B cell (primary cell): ENCODE results near the gene SPPL3. TPM values are rescaled to one million over a fixed set of nuclear protein-coding genes. Genes with fewer than 3 reads are reported as not detected.

Experiments used
- ATAC-seq: fragments of 200-7000 bp; cut with Tn5 transposase; one replicate; pipeline ENCODE4 v1.10.0; 2021; ENCODE audit warnings: low read depth, mild to moderate bottlenecking, moderate number of reproducible peaks, moderate library complexity
- CTCF ChIA-PET: fragments of 350-600 bp; sonication (Branson Sonifier 250); formaldehyde crosslinking; loops from one replicate; lab custom pipeline; 2021; ENCODE audit warnings: antibody characterized with exemption, inconsistent platforms; lab: Charles Lee
- POLR2A ChIA-PET: fragments of 350-600 bp; sonication (Branson Sonifier 250); formaldehyde crosslinking; loops from one replicate; lab custom pipeline; 2021; ENCODE audit warnings: antibody characterized with exemption; lab: Charles Lee
- DNase-seq: peaks from one replicate; pipeline ENCODE4 v3.0.0; 2013
- H2AFZ ChIP-seq: 2 replicates; pipeline ENCODE4 v1.6.1; 2012; ENCODE audit warnings: mild to moderate bottlenecking, low read depth, low read length; ENCODE audit not compliant: insufficient read depth, poor library complexity, severe bottlenecking
- H3K27ac ChIP-seq, 2 donors: 1 replicate in 1 of 2; 2 replicates in 1 of 2; pipeline ENCODE4 v1.5.1; 2012 to 2013; ENCODE audit warnings: low read length in 2 of 2, mild to moderate bottlenecking in 2 of 2, moderate library complexity in 1 of 2
- H3K27me3 ChIP-seq, 4 experiments: fragments of 200-600 bp in 1 of 4; sonication (generic) in 1 of 4; replicated peaks in 1 of 4; 1 replicate in 2 of 4; 2 replicates in 2 of 4; pipeline versions ENCODE4 v1.6.1 to v1.7.0; 2013 to 2016; ENCODE audit warnings: low read length in 3 of 4, mild to moderate bottlenecking in 2 of 4, mixed read lengths in 1 of 4, moderate library complexity in 1 of 4; ENCODE audit not compliant: insufficient read depth in 4 of 4, control insufficient read depth in 3 of 4; ENCODE audit errors: control extremely low read depth in 1 of 4
- H3K36me3 ChIP-seq, 2 experiments: replicated peaks in 1 of 2; 1 replicate in 1 of 2; 2 replicates in 1 of 2; pipeline versions ENCODE4 v1.6.1 to v1.7.1; 2013; ENCODE audit warnings: low read length in 1 of 2; ENCODE audit not compliant: insufficient read depth in 2 of 2, control insufficient read depth in 1 of 2; ENCODE audit errors: control extremely low read depth in 1 of 2, extremely low read depth in 1 of 2
- H3K4me1 ChIP-seq, 2 donors: fragments of 200-600 bp in 1 of 2; sonication (generic) in 1 of 2; 1 replicate in 1 of 2; 2 replicates in 1 of 2; pipeline versions ENCODE4 v1.5.1 to v1.6.1; 2013 to 2017; ENCODE audit warnings: low read length in 2 of 2; ENCODE audit not compliant: control insufficient read depth in 2 of 2, insufficient read depth in 2 of 2
- H3K4me2 ChIP-seq: replicated peaks from 2 replicates; pipeline ENCODE3; 2012; ENCODE audit warnings: mild to moderate bottlenecking, low read depth, low read length; ENCODE audit not compliant: poor library complexity, severe bottlenecking
- H3K4me3 ChIP-seq, 5 experiments: fragments of 200-600 bp in 1 of 5; sonication (generic) in 1 of 5; 1 replicate in 3 of 5; 2 replicates in 2 of 5; pipeline versions ENCODE4 v1.5.1 to v1.7.0; 2011 to 2016; ENCODE audit warnings: low read length in 4 of 5, mild to moderate bottlenecking in 4 of 5, low read depth in 2 of 5, control low read depth in 1 of 5, moderate library complexity in 1 of 5; ENCODE audit not compliant: insufficient read depth in 1 of 5; ENCODE audit errors: control extremely low read depth in 1 of 5, extremely low read depth in 1 of 5
- H3K79me2 ChIP-seq: fragments of 200-600 bp; sonication (generic); one replicate; pipeline ENCODE4 v1.6.0; 2016; ENCODE audit warnings: low read length; ENCODE audit not compliant: control insufficient read depth, insufficient read depth
- H3K9ac ChIP-seq: fragments of 200-600 bp; sonication (generic); 2 replicates; pipeline ENCODE4 v1.6.1; 2017; ENCODE audit warnings: mild to moderate bottlenecking, low read length, moderate library complexity
- H3K9me3 ChIP-seq, 3 donors: one replicate each; pipeline versions ENCODE4 v1.6.1 to v1.7.1; 2013; ENCODE audit warnings: low read length in 2 of 3; ENCODE audit not compliant: control insufficient read depth in 2 of 3, insufficient read depth in 1 of 3; ENCODE audit errors: control extremely low read depth in 1 of 3
- H4K20me1 ChIP-seq: 2 replicates; pipeline ENCODE4 v1.6.0; 2012; ENCODE audit warnings: mild to moderate bottlenecking, low read length; ENCODE audit not compliant: insufficient read depth, control insufficient read depth, poor library complexity, severe bottlenecking
- H3K27ac Mint-ChIP-seq: one replicate; pipeline ENCODE4 v1.8.0; 2021; ENCODE audit warnings: mixed read lengths
- H3K27me3 Mint-ChIP-seq: one replicate; pipeline ENCODE4 v1.8.0; 2021; ENCODE audit warnings: mixed read lengths
- H3K4me1 Mint-ChIP-seq: one replicate; pipeline ENCODE4 v1.8.0; 2021; ENCODE audit warnings: mixed read lengths
- H3K4me3 Mint-ChIP-seq: one replicate; pipeline ENCODE4 v1.8.0; 2021; ENCODE audit warnings: mixed read lengths
- H3K9me3 Mint-ChIP-seq: one replicate; pipeline ENCODE4 v1.8.0; 2022; ENCODE audit warnings: mixed read lengths; ENCODE audit not compliant: insufficient read depth
- EZH2 ChIP-seq: IDR thresholded peaks from 2 replicates; pipeline ENCODE4 v1.6.1; 2012; ENCODE audit warnings: borderline replicate concordance, low read depth, mild to moderate bottlenecking, moderate library complexity, low read length; ENCODE audit not compliant: insufficient read depth, poor library complexity, severe bottlenecking
- WGBS: methylation state at CpG from one replicate; pipeline ENCODE4 v1.1.5; 2013; ENCODE audit warnings: missing lambda C conversion rate; ENCODE audit not compliant: insufficient coverage; 5-methylcytosine and 5-hydroxymethylcytosine counted together
- intact Hi-C: fragments of 100-400 bp; cut with micrococcal nuclease; formaldehyde crosslinking; loops from one replicate; pipeline ENCODE4 v1.10.0; 2022
- polyA plus RNA-seq: library from polyadenylated mRNA; depleted of rRNA; stranded (reverse); fragments of >200 nt; gene quantifications from 2 replicates; pipeline ENCODE4 v1.2.3, GENCODE V29; 2012
- total RNA-seq, 2 donors: library from RNA; stranded (reverse); fragments of 120-200 nt in 1 of 2; gene quantifications; 1 replicate in 1 of 2; 2 replicates in 1 of 2; pipeline versions ENCODE4 v1.2.3 to v1.2.4, GENCODE V29; 2013 to 2022
- TF ChIP-seq, protein P1 (sequence below): fragments of 200-600 bp; IDR thresholded peaks from one replicate; pipeline ENCODE4 v1.8.0; 2022; ENCODE audit warnings: antibody characterized with exemption, mild to moderate bottlenecking

The SPPL3 gene
- total and polyA plus RNA-seq, 2 donors (not counting 1 experiment from before 2014, with no cell fraction given), result 12.3 to 43.6 TPM

DNA sequence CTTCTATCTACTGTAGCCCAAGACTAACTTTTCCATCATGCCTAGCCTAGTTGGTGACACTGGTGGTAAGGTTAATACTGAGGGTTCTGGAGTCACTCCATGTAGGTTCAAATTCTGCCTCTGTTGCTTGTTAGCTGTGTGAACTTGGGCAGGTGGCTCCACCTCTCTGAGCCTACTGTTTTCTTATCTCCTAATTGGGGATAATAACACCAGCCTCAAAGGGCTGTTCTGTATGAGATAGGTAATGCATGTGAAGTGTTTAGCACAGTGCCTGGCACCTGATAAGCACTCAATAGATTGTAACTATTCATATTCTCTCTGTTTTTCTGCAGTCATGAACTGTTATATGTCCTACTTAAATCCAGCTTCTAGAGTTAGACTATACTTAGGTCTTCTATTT lies 17.5 kb upstream of the SPPL3 start:
- H3K4me1 ChIP-seq, result no peaks in the 10 kb centered on the region
- ChIA-PET CTCF (no interaction called here), POLR2A (no interaction called here)
- no peaks in the 10 kb centered on the region for H4K20me1 ChIP-seq
- Mint-ChIP-seq H3K27me3 (no peaks in the 10 kb centered on the region), H3K27ac (no peak overlapping the region), H3K4me1 (no peaks in the 10 kb centered on the region), H3K9me3 (peaks cover 4% of the 10 kb centered on the region), H3K4me3 (no peak overlapping the region)
- H2AFZ ChIP-seq, result no peak overlapping the region
- H3K9me3 ChIP-seq, result peaks cover 3 to 24% (median 10%) of the 10 kb centered on the region in 3 donors
- intact Hi-C loops, result no loop called here
- H3K27me3 ChIP-seq, result no peaks in the 10 kb centered on the region
- H3K27ac ChIP-seq, result no peak overlapping the region
- ATAC-seq (no peak), DNase-seq (no peak)
- H3K36me3 ChIP-seq, result no peaks in the 10 kb centered on the region
- no peaks in the 10 kb centered on the region for H3K79me2 ChIP-seq
- no peak overlapping the region for H3K4me2 ChIP-seq
- H3K9ac ChIP-seq, result no peak overlapping the region
- TF ChIP-seq, protein P1, sequence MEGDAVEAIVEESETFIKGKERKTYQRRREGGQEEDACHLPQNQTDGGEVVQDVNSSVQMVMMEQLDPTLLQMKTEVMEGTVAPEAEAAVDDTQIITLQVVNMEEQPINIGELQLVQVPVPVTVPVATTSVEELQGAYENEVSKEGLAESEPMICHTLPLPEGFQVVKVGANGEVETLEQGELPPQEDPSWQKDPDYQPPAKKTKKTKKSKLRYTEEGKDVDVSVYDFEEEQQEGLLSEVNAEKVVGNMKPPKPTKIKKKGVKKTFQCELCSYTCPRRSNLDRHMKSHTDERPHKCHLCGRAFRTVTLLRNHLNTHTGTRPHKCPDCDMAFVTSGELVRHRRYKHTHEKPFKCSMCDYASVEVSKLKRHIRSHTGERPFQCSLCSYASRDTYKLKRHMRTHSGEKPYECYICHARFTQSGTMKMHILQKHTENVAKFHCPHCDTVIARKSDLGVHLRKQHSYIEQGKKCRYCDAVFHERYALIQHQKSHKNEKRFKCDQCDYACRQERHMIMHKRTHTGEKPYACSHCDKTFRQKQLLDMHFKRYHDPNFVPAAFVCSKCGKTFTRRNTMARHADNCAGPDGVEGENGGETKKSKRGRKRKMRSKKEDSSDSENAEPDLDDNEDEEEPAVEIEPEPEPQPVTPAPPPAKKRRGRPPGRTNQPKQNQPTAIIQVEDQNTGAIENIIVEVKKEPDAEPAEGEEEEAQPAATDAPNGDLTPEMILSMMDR, result no peak
- no peak for TF ChIP-seq EZH2
- no peak overlapping the region for H3K4me3 ChIP-seq

DNA sequence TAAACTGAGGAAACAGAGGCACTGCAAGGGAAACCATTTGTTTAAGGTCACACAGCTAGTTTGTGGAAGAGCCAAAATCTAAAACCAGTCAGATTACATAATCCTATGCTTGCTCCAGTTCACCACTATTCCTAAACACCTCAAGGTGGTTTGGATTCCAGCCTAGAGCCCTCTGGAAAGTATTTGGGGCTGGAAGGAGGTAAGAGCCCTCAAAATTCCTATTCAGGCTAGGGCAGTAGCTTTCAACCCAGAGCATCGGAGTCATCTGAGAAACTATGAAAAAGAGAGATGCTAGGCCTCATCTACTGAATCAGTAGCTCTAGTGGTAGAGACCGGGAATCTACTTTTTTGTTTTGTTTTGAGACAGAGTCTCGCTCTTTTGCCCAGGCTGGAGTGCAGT lies 16.0 kb upstream of the SPPL3 start:
- TF ChIP-seq EZH2, result no peak
- TF ChIP-seq, protein P1, result no peak
- Mint-ChIP-seq H3K27ac (no peak overlapping the region), H3K9me3 (peaks cover 5% of the 10 kb centered on the region), H3K4me3 (no peak overlapping the region), H3K27me3 (no peaks in the 10 kb centered on the region), H3K4me1 (no peaks in the 10 kb centered on the region)
- intact Hi-C loops, result no loop called here
- ChIA-PET POLR2A (no interaction called here), CTCF (interaction anchor here (0.6 kb wide), 1 partner anchor 272 kb away, joined by 3 read pairs; no protein-coding TSS in a partner anchor)
- ATAC-seq, result no peak
- no peak overlapping the region for H3K9ac ChIP-seq
- peaks cover 3 to 35% (median 11%) of the 10 kb centered on the region in 3 donors for H3K9me3 ChIP-seq
- H3K36me3 ChIP-seq, result no peaks in the 10 kb centered on the region
- no peak overlapping the region for H3K4me3 ChIP-seq
- DNase-seq, result no peak
- H3K27ac ChIP-seq, result no peak overlapping the region
- 100% methylated on average over 3 of the region's 3 CpGs for WGBS
- H4K20me1 ChIP-seq, result no peaks in the 10 kb centered on the region
- no peaks in the 10 kb centered on the region for H3K4me1 ChIP-seq
- no peak overlapping the region for H2AFZ ChIP-seq
- no peaks in the 10 kb centered on the region for H3K27me3 ChIP-seq
- no peak overlapping the region for H3K4me2 ChIP-seq
- H3K79me2 ChIP-seq, result no peaks in the 10 kb centered on the region
